ENCODE measurements around the gene CC2D1A.
A peak's percentile ranks its signal among the peaks of the same experiment; 100 is the strongest.

The CC2D1A gene

GRCh38 chr19:13877303-13877702 is 28.7 kb upstream of the CC2D1A start:
- no peak for DNase-seq (ENCODE audit: low read depth, low spot score)

- DNase-seq (ENCODE audit: low read depth, low spot score) = peak; percentile 99
These were observed 25.6 kb upstream of the CC2D1A start for GRCh38 chr19:13880059-13881043.

DNA sequence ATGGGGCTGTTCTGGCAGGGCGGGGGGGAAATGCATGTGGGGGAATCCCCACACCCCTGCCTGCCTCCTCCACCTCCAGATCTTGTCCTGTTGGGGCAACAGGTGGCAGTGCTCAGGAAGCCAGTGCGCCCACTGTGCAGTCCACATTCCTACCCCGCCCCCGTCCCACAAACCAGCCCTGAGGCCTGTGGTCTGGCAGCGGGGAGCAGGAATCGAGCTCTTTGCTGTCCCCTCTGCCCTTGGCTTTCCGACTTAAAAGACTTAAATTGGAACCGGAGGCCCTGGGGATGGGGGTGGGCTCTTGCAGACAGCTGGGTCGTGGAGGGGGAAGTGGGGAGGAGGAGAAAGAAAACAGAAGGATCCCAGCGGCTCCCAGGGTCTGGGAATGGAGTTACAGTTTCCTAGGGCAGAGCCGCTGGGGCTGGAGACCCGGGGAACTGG is 24.7 kb upstream of the CC2D1A start:
- DNase-seq (ENCODE audit: low read depth, low spot score) = peak; percentile 80

DNA sequence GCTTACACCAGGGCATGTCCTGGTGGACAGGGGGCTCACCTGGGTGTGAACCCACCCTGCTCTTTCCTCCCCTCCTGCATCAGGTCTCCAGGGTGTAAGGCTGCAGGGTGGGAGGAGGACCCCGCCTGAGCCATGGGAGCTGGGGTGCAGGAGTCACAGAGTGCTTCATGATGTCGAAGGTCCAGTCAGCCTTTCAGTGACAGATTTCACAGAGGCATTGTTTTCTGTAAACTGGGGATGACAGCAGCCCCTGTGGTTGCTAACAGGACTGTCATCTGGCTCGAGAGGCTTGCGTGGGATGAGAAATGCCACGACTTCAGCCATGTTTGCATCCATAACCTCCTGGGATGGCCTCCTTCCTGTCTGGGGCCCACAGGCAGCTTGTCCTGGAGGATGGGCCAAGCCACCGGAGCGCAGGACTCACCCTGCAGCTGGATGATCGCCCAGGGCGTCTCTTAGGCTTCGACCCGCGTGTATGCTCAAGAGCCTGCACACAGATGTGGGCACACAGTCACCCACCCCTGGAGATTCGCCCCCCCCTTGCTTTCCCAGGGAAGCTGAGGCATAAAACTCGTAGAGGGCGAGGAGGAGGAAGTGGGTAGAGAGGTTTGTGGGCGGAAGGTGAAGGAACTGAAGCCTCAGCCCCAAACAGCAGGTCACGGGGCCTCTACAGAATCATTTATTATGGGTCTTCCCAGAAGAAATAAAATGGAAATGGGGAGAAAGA is 24.1 kb upstream of the CC2D1A start:
- peak; percentile 57 for DNase-seq (ENCODE audit: low read depth, low spot score)

GRCh38 chr19:13882419-13882795 is 23.6 kb upstream of the CC2D1A start:
- no peak for DNase-seq (ENCODE audit: low read depth, low spot score)

DNA sequence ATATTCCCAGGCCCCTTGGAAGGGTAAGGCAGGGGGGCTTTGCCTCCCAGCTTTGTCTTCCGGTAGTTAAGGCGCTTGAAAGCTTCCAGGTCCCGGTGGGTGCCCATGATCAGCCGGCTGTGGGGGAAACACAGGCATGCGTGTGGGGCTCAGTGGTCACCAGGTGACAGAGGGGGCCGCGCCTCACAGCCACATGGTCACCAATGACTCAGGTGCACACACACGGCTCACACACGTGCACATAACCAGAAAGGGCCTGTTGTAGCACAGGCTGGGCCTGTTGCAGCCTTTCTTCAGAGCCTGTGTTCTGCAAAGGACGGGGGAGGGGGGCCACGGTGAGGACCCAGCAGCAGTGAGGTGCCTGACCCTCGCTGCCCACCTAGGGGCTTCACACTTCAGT is 23.2 kb upstream of the CC2D1A start:
- no peak for DNase-seq (ENCODE audit: low read depth, low spot score)

GRCh38 chr19:13883516-13884064 is 22.4 kb upstream of the CC2D1A start:
- DNase-seq (ENCODE audit: low read depth, low spot score) = no peak

DNA sequence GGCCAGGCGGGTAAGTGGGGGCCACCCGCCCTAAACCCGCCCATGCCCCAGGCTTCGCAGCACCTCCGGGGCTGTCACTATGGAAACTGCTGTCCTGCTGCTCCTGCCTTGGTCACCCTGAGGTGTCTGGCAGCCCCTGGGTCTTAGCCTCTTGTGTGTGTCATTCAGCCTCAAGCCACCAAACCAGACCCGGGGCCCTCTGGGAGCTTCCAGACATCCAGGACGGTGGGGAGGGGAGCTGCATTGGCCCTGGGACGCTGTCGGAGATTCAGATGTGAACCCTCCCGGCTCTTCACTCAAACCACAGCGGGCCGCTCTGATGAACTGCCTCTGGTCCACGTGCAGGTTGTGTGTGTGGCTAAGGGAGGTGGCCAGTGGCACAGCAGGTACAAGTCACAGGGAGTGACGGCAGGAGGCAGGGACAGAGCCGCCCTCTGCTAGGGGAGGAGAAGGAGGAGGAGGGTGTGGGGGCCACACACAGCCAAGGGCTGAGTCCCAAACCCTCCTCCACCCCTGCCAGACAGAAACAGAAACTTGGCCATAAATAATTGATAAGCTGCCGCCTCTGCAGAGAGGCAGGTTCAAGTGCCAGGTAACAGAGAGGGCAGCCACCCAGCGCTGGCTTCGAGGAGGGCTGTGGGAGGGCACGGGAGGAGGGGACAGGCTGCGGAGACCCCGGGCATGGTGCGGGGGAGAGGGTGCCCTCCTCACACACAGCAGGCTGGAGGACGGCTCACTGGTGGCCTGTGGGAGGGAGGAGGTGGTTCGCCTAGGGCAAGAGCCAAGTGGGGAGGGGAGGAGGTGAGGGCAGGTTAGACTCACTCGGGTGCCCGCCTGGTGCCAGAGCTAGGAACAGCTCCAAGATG is 21.0 kb upstream of the CC2D1A start:
- no peak for DNase-seq (ENCODE audit: low read depth, low spot score)

DNA sequence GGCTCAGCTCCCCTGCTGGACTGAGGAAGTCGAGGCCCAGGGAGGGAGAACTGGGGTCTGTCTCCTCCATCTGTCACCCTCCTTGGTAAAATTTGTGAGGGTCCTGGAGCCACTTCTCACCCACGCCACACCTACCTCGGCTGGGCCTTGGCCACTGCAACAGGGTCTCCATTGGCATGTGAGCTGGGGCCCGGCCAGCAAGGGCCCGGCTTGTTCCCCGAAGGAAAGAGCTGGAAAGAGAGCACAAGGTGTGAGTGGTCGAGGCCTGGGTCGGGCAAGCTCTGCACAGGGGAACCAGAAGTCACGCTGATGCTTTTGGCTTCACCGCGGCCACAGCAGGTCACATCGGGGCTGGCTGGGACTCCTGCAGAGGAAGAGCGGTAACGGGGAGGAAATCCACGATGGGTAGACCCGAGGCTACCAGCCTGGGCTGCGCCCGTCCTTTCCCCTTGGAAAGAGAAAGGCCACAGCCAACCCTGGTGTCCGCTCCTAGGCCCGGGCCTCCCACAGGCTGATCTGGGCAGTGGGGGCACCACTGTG is 20.1 kb upstream of the CC2D1A start:
- no peak for DNase-seq (ENCODE audit: low read depth, low spot score)

DNA sequence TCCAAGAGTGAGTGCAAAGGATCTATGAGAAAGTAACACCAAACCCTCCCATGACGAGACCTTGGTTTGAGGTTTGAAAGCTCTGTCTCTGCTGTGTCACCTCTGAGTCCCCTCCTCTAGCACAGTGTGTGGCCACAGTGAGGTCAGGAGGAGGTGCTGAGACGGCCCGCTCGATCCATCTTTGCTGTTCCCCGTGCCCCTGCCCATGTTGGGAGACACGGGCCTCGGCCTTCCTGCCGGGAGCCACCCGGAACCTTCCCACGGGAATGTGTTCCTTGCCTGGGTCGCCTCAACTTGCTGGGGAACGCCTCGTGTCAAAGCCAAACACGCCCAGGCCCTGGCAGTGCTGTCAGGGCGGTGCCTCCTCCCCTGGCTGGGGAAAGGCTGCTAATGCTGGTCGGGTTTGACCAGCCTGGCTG is 19.0 kb upstream of the CC2D1A start:
- no peak for DNase-seq (ENCODE audit: low read depth, low spot score)

- no peak for DNase-seq (ENCODE audit: low read depth, low spot score)
These were observed 18.5 kb upstream of the CC2D1A start for GRCh38 chr19:13887517-13887916.

DNA sequence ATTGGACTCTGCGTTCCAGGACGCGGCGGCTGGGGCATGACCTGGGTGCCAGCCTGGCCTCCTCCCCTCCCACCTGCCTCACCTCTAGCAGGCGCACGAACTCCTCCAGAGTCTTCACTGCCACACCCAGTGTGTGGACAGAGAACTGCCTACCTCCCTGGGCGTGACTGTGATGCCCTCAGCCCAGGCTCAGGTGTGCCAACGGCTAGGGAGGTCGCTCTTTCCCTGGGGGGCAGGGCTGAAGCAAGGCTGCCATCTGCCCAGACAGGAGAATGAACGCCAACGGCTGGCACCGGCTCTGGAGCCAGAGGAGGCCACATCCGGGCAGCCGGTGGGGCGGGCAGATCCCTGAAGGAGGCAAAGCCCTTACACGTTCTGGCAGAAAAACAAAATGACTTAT is 17.7 kb upstream of the CC2D1A start:
- DNase-seq (ENCODE audit: low read depth, low spot score) = no peak

DNA sequence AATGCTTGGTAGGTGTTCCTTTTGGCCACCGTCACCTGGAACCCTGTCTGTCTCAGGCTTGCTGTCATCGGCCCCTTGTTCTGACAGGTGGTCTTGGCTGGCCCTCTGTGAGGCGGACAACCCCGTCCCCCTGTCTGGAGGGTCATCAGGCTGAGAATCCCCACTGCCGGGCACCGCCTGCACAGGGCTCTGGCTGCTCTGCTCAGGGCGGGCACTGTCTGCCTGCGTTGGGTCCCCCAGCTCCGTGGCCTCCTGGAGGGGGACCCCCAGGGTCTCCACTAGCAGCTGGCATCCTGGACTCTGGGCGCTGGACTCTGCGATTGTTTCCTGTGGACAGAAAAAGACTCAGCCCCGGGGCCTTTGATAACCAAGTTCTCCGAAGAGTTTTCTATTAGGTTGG is 15.9 kb upstream of the CC2D1A start:
- no peak for DNase-seq (ENCODE audit: low read depth, low spot score)

- DNase-seq (ENCODE audit: low read depth, low spot score) = no peak
These were observed 13.1 kb upstream of the CC2D1A start for GRCh38 chr19:13892870-13893269.

- DNase-seq (ENCODE audit: low read depth, low spot score) = no peak
These were observed 11.4 kb upstream of the CC2D1A start for GRCh38 chr19:13894552-13894951.

- no peak for DNase-seq (ENCODE audit: low read depth, low spot score)
These were observed 9.8 kb upstream of the CC2D1A start for GRCh38 chr19:13896227-13896626.

DNA sequence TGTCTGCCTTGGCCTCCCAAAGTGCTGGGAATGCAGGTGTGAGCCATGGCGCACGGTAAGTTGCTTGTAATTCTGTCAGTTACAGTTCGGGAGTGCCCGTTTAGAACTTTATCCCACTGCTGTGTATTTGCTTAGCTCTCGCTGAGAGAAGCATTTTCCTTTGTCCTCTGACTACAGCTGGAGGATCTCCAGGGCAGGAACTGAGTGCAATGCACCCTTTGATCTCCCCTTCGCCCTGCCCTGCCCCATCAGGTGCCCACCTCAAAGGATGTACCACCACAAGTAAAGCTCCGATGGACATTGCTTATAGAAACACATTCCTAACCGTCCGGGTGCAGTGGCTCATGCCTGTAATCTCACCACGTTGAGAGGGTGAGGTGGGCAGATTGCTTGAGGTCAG is 6.6 kb upstream of the CC2D1A start:
- no peak for DNase-seq (ENCODE audit: low read depth, low spot score)

DNA sequence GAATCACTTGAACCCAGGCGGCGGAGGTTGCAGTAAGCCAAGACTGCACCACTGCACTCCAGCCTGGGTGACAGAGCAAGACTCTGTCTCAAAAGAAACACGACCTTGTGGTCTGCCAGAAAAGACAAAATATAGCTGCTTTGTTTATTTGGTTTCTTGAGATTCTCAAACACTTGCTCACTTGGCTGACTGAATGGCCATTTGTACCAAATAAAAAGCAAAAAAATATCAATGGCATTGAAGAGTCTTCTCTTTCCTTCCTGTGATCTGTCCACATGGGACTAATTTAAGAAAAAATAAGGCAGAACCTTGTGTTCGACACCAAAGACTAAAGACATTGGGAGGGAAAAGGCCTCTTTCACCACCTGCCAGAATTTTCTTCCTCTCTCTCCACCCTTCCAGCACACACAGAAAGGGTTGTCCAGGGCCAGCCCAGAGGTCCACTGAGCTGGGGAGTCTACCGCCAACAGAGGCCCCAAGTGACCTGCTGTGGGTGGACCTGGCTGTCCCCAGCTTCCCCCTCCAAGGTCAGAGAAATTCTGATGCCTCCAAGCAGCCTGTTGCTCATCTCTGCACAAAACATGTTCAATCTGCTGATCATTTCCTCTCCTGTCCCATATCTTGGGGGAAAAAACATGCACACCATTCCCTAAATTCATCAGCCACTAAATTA is 6.0 kb upstream of the CC2D1A start:
- DNase-seq (ENCODE audit: low read depth, low spot score) = peak; percentile 25

DNA sequence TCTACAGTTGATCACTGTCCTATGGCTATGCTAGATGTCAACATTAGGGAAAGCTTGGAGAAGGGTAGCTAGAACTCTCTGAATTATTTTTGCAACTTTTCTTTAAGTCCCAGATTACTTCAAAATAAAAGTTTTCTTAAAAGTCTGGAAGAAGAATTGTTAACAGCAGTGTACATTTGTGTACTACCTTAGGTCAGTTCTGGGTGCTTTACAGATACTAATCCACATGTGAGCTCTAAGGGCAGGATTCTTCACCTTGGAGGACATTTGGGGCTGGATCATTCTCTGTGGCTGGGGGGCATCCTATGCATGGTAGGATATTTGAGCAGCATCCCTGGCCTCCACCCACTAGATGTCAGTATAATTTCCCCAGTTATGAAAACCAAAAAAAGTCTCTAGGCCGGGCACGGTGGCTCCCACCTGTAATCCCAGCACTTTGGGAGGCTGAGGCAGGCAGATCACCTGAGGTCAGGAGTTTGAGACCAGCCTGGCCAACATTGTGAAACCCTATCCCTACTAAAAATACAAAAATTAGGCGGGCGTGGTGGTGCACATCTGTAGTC is 2.9 kb upstream of the CC2D1A start:
- DNase-seq (ENCODE audit: low read depth, low spot score) = no peak

GRCh38 chr19:13906521-13906904 is 512 bp downstream of the CC2D1A start:
- no peak for DNase-seq (ENCODE audit: low read depth, low spot score)
